HG03196 (cell line): ENCODE data around the gene PRELID1.
A peak's percentile ranks its signal among the peaks of the same experiment; 100 is the strongest.
"Not testable (repeated sequence)": the region's sequence is repeated elsewhere in the genome, so short reads cannot be mapped to it uniquely, and the experiment has no call there.

Experiments
- ATAC-seq: cut with Tn5 transposase; IDR thresholded peaks from one replicate; pipeline ENCODE4 v1.9.1; 2021; ENCODE audit not compliant: unreplicated experiment

Gene PRELID1

GRCh38 chr5:177303121-177303924 is at the start of gene PRELID1, which contains the start of gene RAB24:
PRELID1 (plus strand) TSS chr5:177303799; CDS start chr5:177303986, 187 bp downstream.
RAB24 (minus strand) TSS chr5:177303719; CDS start chr5:177303288, 431 bp downstream.
- peak; percentile 53 for ATAC-seq

GRCh38 chr5:177256296-177256695 is 47.3 kb upstream of the PRELID1 start:
- no peak for ATAC-seq

GRCh38 chr5:177258711-177259110 is 44.9 kb upstream of the PRELID1 start:
- not testable (repeated sequence) for ATAC-seq

- ATAC-seq: no peak
These were observed 42.6 kb upstream of the PRELID1 start for GRCh38 chr5:177260961-177261360.

GRCh38 chr5:177261510-177261909 is 42.1 kb upstream of the PRELID1 start:
- ATAC-seq: no peak

GRCh38 chr5:177264178-177264577 is 39.4 kb upstream of the PRELID1 start:
- no peak for ATAC-seq

GRCh38 chr5:177265395-177265794 is 38.2 kb upstream of the PRELID1 start:
- ATAC-seq: no peak

- ATAC-seq: no peak
These were observed 34.2 kb upstream of the PRELID1 start for GRCh38 chr5:177269232-177269895.

GRCh38 chr5:177269976-177270375 is 33.6 kb upstream of the PRELID1 start:
- ATAC-seq: no peak

- no peak for ATAC-seq
These were observed 32.9 kb upstream of the PRELID1 start for GRCh38 chr5:177270653-177271052.

GRCh38 chr5:177271113-177271512 is 32.5 kb upstream of the PRELID1 start:
- no peak for ATAC-seq

GRCh38 chr5:177275883-177276282 is 27.7 kb upstream of the PRELID1 start:
- ATAC-seq: no peak

GRCh38 chr5:177276886-177277285 is 26.7 kb upstream of the PRELID1 start:
- ATAC-seq: no peak

- ATAC-seq: no peak
These were observed 15.4 kb upstream of the PRELID1 start for GRCh38 chr5:177288191-177288590.

- no peak for ATAC-seq
These were observed 12.6 kb upstream of the PRELID1 start for GRCh38 chr5:177290816-177291596.

- ATAC-seq: no peak
These were observed 11.9 kb upstream of the PRELID1 start for GRCh38 chr5:177291735-177292134.

- ATAC-seq: no peak
These were observed 9.6 kb upstream of the PRELID1 start for GRCh38 chr5:177293819-177294581.

- no peak for ATAC-seq
These were observed 9.0 kb upstream of the PRELID1 start for GRCh38 chr5:177294632-177295031.

GRCh38 chr5:177295924-177296323 is 7.7 kb upstream of the PRELID1 start:
- ATAC-seq: no peak

- ATAC-seq: no peak
These were observed 7.0 kb upstream of the PRELID1 start for GRCh38 chr5:177296581-177296980.

- ATAC-seq: no peak
These were observed 5.7 kb upstream of the PRELID1 start for GRCh38 chr5:177297922-177298321.
